ENCODE results near the gene CAST. TPM values are rescaled to one million over a fixed set of nuclear protein-coding genes. Genes with fewer than 3 reads are reported as not detected.

The CAST gene
- total RNA-seq, 4 donors from 2014 or later, result 381 to 577 (median 400) TPM

DNA sequence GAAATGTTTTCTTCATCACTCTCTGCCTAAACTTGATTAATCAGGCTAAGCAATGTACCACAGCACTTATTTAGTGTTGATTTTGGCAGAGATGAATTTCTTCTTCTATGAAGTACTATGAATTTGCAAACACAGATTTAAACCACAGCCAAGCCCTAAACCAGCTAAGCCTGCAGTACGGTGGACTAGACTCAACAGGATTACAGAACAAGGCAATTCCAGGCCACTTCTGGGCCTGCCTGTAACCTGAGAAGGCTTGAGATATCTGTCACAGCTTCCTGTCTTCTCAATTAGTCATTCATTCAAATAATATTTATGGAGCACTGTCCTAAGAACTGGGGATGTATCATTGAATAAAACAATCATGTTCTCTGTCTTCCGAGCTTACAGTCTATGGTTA lies 32.4 kb upstream of the CAST start:
- H3K4me1 ChIP-seq, result peaks cover 37% of the 10 kb centered on the region
- no peaks in the 10 kb centered on the region for H3K27me3 ChIP-seq
- 38% methylated on average over 2 of the region's 2 CpGs for WGBS
- H3K27ac ChIP-seq, result peak overlapping the region; percentile 72
- H3K9me3 ChIP-seq, result no peaks in the 10 kb centered on the region
- DNase-seq (ENCODE audit: low spot score in 2 of 2), result no peak
- no peaks in the 10 kb centered on the region for H3K36me3 ChIP-seq
- H3K4me3 ChIP-seq, result no peak overlapping the region
- TF ChIP-seq POLR2A (IDR thresholded peaks at IDR 0.05) (no peak), POLR2AphosphoS5 (IDR thresholded peaks at IDR 0.05) (peak in 1 of 3 donors; percentile 30)

DNA sequence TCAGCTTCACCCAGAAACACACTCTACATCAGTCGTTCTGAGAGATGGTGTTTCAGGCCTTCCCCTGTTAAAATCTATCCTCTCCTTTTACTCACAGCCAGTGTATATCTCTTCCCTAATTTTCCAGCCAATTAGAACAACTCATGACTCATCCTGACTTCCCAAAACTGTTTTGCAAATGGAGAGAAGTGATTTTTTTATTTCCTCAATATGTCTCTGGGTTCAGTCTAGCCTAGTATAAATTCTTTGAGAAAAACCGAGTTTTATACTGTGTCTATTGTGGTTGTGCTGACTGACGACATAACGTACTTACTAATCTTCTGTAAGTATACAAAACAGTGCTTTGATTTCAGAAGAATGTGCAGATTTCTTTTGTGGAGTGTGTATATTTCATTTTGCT lies 28.4 kb upstream of the CAST start:
- 34% methylated on average over 4 of the region's 4 CpGs for WGBS
- Histone ChIP-seq H3K4me1 (peaks cover 27% of the 10 kb centered on the region), H3K9me3 (no peaks in the 10 kb centered on the region), H3K27ac (no peak overlapping the region), H3K27me3 (no peaks in the 10 kb centered on the region), H3K36me3 (no peaks in the 10 kb centered on the region), H3K4me3 (no peak overlapping the region)
- TF ChIP-seq POLR2A (IDR thresholded peaks at IDR 0.05), result no peak
- TF ChIP-seq, protein P1, sequence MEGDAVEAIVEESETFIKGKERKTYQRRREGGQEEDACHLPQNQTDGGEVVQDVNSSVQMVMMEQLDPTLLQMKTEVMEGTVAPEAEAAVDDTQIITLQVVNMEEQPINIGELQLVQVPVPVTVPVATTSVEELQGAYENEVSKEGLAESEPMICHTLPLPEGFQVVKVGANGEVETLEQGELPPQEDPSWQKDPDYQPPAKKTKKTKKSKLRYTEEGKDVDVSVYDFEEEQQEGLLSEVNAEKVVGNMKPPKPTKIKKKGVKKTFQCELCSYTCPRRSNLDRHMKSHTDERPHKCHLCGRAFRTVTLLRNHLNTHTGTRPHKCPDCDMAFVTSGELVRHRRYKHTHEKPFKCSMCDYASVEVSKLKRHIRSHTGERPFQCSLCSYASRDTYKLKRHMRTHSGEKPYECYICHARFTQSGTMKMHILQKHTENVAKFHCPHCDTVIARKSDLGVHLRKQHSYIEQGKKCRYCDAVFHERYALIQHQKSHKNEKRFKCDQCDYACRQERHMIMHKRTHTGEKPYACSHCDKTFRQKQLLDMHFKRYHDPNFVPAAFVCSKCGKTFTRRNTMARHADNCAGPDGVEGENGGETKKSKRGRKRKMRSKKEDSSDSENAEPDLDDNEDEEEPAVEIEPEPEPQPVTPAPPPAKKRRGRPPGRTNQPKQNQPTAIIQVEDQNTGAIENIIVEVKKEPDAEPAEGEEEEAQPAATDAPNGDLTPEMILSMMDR (IDR thresholded peaks at IDR 0.05), result no peak
- no peak for TF ChIP-seq EP300 (IDR thresholded peaks at IDR 0.05)
- no peak for TF ChIP-seq POLR2AphosphoS5 (IDR thresholded peaks at IDR 0.05)
- no peak for DNase-seq (ENCODE audit: low spot score in 2 of 2)

DNA sequence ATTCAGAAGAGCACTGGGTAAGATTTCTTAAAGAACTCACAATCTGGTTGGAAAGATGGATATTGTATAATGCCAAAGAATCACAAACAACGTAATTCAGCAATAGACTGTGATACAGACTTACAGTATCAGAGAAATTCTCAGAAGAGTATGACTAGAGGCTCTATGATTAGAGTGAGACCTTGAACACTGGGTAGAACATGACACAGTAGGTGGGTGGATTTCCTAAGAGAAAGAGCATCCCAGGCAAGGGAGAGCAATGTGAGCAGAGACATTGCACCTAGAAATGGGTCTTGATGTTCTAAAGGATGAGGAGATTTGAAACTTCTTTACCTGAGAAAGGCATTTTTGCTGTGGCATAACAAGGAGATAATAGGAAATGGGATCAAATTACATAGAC lies 27.3 kb upstream of the CAST start:
- Histone ChIP-seq H3K9me3 (no peaks in the 10 kb centered on the region), H3K27ac (no peak overlapping the region), H3K4me1 (peaks cover 17% of the 10 kb centered on the region), H3K36me3 (no peaks in the 10 kb centered on the region), H3K27me3 (no peaks in the 10 kb centered on the region), H3K4me3 (no peak overlapping the region)
- no peak for DNase-seq (ENCODE audit: low spot score in 2 of 2)
- TF ChIP-seq POLR2AphosphoS5 (IDR thresholded peaks at IDR 0.05), result no peak
- TF ChIP-seq, protein P1 (IDR thresholded peaks at IDR 0.05), result no peak
- TF ChIP-seq POLR2A (IDR thresholded peaks at IDR 0.05), result no peak
- TF ChIP-seq EP300 (IDR thresholded peaks at IDR 0.05), result no peak
- 88% methylated on average over 1 of the region's 1 CpG for WGBS

DNA sequence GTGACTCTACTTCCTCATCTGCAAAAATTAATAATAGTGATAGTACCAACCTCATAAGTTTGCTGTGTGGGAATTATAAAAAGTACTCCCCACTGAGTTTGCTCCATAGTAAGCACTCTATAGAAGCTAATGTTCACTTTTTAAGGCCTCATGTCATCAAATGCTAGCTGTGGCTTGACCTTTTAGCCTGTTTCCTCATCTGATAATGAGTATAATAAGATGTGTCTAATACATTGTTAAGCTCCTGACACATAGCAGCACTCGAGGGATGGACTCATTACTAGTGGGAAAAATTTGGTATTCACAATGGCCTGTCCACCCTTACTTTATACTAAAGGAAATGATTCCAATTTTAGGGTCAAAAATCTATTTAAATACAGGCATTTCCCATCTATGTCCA lies 26.1 kb upstream of the CAST start:
- no peaks in the 10 kb centered on the region for H3K9me3 ChIP-seq
- WGBS, result 65% methylated on average over 1 of the region's 1 CpG

DNA sequence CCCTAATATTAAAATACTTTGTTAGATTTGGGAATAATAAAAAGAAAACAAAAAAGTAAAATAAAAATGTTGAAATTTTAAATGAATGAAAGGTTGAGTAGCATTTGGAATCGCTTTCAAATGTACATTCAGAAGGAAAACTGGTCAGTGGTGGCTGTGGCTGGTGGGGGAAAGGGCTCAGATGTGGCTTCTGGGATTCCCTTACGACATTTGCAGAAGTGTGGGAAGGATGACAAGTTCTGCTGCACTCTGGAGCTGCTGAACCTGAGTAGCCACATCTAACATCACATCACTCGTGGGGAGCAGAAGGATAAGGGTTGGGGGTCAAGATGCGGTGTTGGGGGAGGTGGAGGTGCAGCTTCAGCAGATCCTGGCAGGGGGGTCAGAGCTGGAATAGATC lies 25.6 kb upstream of the CAST start:
- no peaks in the 10 kb centered on the region for H3K27me3 ChIP-seq
- H3K4me1 ChIP-seq, result peaks cover 12% of the 10 kb centered on the region
- H3K27ac ChIP-seq, result no peak overlapping the region
- no peak for DNase-seq (ENCODE audit: low spot score in 2 of 2)
- H3K9me3 ChIP-seq, result no peaks in the 10 kb centered on the region
- no peaks in the 10 kb centered on the region for H3K36me3 ChIP-seq
- 92% methylated on average over 4 of the region's 4 CpGs for WGBS
- TF ChIP-seq EP300 (IDR thresholded peaks at IDR 0.05) (no peak), POLR2AphosphoS5 (IDR thresholded peaks at IDR 0.05) (no peak), POLR2A (IDR thresholded peaks at IDR 0.05) (no peak)
- TF ChIP-seq, protein P1 (IDR thresholded peaks at IDR 0.05), result no peak
- no peak overlapping the region for H3K4me3 ChIP-seq

More for the DNA sequence above, 26.1 kb upstream of the CAST start:
- DNase-seq (ENCODE audit: low spot score in 2 of 2), result no peak
- H3K36me3 ChIP-seq, result no peaks in the 10 kb centered on the region
- no peak overlapping the region for H3K27ac ChIP-seq
- peaks cover 9% of the 10 kb centered on the region for H3K4me1 ChIP-seq
- TF ChIP-seq POLR2A (IDR thresholded peaks at IDR 0.05) (no peak), EP300 (IDR thresholded peaks at IDR 0.05) (no peak), POLR2AphosphoS5 (IDR thresholded peaks at IDR 0.05) (no peak)
- TF ChIP-seq, protein P1 (IDR thresholded peaks at IDR 0.05), result no peak
- no peak overlapping the region for H3K4me3 ChIP-seq
- no peaks in the 10 kb centered on the region for H3K27me3 ChIP-seq

DNA sequence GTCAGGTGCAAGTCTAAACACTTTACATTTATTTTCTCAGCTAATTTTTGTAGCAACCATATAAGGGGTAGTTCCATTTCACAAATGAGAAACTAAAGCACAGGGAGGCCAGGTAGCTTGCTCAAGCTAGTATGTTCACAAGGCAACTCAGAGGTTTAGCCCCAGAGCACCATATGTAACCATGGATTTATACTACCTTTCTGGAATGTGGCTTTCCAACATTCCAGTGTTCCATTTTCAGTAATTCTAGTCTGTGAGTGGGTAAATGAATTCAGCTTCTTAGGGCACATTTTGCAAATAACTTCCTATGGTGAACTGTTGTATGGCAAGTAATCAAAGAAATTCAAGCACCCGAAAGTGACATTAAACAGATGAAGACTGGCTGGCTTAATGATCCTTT lies 25.0 kb upstream of the CAST start:
- Histone ChIP-seq H3K27me3 (no peaks in the 10 kb centered on the region), H3K27ac (no peak overlapping the region), H3K4me3 (no peak overlapping the region), H3K4me1 (peaks cover 15% of the 10 kb centered on the region), H3K9me3 (no peaks in the 10 kb centered on the region), H3K36me3 (no peaks in the 10 kb centered on the region)
- no peak for DNase-seq (ENCODE audit: low spot score in 2 of 2)
- TF ChIP-seq, protein P1 (IDR thresholded peaks at IDR 0.05), result no peak
- TF ChIP-seq POLR2A (IDR thresholded peaks at IDR 0.05), result no peak
- TF ChIP-seq EP300 (IDR thresholded peaks at IDR 0.05), result no peak
- no peak for TF ChIP-seq POLR2AphosphoS5 (IDR thresholded peaks at IDR 0.05)
- 83% methylated on average over 1 of the region's 1 CpG for WGBS

Measured in suprapubic skin (tissue), 4 donors.